ENCODE data around the gene SMIM43.
"Not testable (repeated sequence)": the region's sequence is repeated elsewhere in the genome, so short reads cannot be mapped to it uniquely, and the experiment has no call there.

Gene SMIM43

DNA sequence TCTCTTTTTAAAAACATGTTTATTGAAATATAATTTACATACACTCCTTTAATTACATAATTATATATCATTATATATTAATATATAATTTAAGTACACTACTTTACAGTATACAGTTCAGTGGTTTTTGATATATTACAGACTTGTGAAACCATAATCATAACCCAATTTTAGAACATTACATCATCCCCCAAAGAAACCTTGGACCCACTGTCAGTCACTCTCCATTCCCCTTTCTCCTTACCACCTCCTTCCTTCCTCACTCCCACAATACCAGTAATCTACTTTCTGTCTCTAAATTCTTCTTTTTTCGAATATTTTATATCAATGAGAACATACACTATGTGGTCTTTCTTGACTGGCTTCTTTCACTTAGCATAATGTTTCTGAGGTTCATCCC, 18.2 kb upstream of the SMIM43 start:
- DNase-seq (ENCODE audit: low read depth in 2 of 2): no peak

DNA sequence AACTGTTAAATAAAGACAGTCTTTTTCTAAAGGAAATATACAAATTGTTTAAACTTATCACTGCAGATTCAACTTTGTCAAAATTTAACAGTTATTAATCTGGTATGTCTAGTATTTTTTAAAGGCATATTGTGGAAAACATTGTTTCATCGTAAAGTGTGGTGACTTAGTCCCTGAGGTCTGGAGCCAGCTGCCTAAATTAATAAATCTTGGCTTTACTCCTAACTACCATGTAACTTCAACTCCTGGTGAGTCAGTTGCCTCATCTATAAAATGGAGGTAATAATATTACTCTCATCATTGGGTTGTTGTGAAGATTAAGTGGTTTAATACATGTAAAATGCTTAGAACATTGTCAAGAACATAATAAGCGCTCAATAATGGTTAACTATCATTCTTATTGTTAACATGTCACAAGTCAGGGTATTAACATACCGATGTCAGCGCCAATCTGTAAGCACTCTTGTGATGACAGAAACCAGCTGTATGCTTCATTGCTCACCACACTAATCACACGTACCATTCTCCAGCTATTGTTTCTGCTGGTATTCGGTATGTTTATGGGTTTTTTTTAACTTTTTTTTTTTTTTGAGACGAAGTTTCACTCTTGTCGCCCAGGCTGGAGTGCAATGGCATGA, 14.1 kb upstream of the SMIM43 start:
- DNase-seq (ENCODE audit: low read depth in 2 of 2): no peak

DNA sequence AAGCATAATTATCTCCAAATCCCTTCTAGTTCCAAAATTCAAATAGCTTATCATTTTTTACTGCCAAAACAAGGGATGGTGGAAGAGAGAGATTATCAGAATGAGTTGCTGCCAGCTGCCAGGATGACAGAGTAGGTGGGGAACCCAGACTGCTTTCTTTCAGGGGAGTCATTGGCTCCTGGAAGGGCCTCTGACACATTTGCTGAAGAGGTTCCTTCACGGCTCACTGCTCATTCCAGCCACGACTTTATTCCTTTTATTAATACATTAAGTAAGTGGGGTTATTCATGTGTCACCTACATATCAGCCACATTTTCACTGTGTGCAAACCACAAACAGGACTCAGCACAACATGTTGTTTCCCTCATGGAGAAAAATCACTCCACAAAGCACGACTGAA, 12.7 kb upstream of the SMIM43 start:
- no peak for DNase-seq (ENCODE audit: low read depth in 2 of 2)

DNA sequence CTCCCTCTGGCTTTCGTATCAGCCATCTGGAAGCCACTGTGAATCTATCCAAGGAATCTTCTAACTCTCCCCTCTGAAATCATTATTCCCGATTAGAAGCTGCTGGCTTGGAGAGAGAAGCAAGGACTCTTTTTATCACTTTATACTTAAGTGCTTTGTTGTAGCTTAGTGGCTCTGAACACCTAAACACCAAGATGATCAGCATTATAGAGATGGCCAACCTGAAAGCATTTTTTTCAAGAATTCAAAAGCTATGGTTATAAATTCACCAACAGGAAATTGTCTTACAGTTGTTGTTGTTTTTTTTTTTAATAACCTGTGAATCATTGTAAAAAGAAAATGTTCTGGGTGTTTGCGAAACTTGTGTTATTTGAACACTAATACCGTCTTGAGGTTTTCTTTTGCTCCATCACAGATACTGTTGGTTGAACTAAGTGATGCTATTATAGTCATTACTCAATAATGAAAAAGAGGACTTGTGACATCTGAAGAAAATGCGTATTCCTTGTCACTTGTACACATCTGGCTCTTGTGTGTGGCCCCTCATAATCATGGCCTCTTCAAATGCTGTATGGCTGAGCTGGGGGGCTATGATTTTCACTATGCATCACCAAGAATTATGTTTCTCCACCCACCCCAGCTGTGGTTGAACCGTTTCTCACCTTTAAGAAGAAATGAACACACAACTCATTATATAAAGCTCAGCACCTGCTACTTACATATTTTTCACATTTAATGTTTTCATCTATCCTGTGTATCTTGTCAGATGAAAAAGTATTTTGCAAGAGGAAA, 11.8 kb upstream of the SMIM43 start:
- no peak for DNase-seq (ENCODE audit: low read depth in 2 of 2)

DNA sequence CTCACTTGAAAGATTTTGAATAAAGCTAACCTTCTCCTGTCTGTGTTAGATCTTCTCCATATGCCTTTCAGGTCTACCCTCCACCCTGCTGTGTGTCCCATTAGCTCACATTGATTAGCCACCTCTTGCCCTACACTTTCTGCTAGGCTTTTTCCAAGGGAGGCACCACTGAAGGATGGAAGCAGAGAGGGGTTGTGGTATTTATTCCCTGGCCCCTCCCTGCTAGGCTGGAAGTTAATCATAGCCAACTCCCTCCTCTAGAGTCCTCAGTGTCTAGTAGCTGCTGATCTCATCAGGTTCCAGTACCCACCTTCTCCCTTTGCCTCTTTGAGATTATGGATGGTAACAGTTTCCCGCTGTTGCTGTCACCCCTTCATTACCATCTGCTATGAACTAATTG, 8.9 kb upstream of the SMIM43 start:
- no peak for DNase-seq (ENCODE audit: low read depth in 2 of 2)

DNA sequence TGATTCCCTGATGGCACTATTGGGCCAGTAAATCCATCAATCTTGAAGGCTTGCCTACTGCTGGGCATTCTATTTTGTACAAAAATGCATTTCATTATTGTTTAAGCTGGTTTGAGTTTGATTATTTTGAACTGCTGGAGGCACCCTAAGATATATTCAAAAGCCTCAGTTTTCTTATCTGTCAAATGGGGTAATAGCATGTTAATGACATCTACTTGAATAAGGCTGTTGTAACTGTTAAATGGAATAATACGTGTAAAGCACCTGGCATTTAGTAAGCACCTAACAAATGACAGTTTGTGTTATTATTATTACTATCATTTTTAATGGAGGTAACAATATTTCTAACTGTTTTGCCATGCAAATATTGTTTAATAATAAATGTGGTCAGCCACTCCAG, 6.9 kb upstream of the SMIM43 start:
- no peak for DNase-seq (ENCODE audit: low read depth in 2 of 2)

DNA sequence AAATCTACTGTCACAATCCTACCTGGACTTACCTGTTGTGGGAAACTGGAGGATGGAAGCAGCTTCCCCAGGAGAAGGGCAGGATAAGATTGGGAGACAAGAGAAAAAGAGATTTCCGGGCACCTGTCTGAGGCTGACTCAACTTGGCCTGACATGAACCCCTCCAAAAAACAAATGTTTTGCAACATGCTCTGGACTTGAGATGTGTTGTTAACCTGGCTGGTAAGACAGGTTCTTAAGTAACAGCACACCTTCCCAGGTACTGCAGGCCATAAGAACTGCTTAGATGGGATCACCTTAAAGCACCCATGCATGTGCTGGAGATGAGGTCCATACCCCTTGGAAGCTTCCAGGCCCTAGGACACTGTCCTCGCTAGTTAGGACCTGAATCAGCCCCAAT, 4.4 kb upstream of the SMIM43 start:
- no peak for DNase-seq (ENCODE audit: low read depth in 2 of 2)

DNA sequence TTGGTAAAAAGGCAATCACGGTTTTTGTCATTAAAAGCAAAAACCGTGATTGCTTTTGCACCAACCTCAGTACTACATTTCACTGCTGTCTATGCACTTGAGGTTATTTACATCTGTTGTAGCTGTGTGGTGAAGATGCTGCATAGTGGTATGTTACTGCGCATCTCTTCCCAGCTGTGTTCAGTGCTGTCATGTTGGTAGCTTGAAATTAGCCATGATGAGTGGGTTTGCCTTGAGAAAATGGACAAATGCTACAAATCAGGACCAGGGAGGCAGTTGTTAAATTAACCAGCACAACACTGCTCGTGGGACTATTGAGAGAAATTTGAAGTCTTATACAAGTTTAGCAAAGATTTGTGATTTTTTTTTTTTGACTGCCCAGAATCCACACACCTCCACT, 2.2 kb upstream of the SMIM43 start:
- no peak for DNase-seq (ENCODE audit: low read depth in 2 of 2)

DNA sequence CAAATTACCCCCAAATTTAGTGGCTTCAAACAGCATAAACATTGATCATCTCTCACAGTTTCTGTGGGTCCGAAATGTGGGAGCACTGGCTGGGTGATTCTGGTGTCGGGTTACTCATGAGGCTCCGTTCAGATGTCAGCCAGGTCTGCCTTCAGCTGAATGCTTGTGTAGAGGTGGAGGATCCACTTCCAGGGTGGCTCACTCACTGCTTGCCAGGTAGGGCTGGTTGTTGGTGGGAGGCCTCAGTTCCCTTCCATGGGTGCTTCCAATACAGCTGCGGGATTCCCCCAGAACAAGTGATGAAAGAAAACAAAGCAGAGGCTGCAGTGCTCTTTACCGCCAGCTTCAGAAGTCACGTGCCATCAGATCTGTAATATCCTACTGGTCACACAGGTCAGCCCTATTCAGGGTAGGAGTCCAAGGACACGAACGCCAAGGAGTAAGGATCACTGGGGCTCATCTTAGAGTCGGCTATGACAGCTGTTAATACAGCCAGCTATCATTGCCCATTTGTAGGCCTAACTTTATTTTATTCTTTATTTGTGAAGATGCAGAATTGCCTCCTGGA, 1.1 kb upstream of the SMIM43 start:
- no peak for DNase-seq (ENCODE audit: low read depth in 2 of 2)

DNA sequence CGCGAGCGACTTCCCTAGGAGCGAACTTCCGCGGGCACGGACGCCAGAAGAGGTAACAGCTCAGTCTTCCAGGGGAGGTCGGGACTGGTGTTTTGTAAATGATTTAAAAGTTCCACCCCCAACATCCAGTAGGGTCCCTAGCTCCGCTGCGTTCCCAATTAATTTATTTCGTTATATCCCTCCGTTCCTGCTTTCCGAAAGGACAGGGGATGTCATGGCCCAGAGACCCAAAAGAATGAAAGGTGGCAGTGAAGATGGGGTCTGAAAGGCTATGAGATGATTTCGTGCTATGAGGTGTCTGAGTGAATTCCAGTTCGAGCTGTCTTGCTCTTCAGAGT, 373 bp upstream of the SMIM43 start:
- no peak for DNase-seq (ENCODE audit: low read depth in 2 of 2)

DNA sequence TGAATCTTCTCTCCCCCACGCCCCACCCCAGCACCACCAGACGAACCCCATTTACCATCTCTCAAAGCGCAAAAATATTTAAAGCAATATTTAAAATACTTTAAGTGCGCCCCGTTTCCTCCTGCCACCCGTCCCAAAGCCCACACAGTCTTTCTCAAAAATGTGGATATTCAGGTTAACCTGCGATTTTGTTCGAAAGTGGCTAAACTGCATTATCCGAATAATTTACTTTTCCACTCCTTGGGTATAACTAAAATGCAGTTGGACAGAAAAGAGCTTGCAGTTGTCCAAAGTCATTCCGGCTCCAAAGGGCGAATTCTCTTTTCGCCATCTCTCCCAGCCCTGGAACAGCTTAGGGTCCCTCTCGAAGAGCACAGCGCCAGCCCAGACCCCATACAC, 662 bp downstream of the SMIM43 start:
- DNase-seq (ENCODE audit: low read depth in 2 of 2): no peak

DNA sequence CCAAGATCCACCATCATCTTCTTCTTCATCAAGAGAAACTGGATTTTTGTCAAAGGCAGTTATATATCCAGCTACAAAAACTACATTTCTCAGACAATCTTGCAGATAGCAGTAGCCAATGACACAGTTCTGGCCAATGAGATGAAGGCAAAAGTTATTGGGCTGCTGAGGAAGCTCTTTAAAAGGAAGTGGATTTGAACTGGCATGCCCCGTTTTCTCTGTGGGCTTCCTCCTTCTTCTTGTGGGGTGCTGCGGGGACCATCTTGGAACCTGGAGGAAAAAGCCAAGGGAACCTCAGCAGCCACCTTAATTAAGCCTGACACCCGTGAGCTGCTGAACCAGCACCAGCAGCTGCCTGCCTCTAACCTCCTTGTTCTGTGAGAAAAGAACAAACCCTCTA, 4.8 kb downstream of the SMIM43 start:
- DNase-seq (ENCODE audit: low read depth in 2 of 2): no peak

DNA sequence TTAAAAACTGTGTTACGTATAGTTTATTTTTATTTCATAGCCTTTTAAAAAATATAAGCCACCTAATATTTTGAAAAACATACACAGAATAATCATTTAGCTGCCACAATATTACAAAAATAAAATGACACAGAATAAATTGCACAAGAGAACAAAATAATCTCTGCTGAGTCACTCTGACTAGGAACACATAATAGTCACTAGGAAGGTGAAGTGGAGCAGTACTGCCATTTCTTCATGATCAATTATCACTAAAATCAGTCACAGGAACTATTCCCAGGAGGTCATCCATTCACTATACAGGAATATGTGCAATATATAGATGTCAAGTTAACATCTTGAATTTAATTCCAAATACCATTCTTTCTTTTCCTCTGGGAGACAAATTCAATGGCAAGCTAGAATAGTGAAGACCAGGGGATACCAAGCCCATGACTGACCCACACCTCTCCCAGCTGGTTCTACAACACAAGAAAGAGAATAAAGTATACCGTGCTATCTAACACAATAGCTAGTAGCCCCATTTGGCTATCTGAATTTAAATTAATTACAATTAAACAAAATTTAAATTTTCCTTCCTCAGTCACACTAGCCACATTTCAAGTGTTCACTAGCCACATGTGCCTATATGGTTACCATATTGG, 5.9 kb downstream of the SMIM43 start:
- no peak for DNase-seq (ENCODE audit: low read depth in 2 of 2)

DNA sequence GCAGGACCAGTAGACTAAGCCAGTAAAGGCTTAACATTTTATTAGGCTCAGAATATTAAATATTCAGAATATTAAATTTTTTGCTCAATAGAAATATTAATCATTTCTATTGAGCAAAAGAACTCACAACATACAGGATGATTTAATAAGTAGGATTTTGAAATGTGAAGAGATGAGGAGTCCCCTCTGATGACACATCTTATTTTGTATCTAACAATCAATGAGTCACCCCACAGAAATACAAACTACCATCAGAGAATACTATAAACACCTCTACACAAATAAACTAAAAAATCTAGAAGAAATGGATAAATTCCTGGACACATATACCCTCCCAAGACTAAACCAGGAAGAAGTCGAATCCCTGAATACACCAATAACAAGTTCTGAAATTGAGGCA, 12.8 kb downstream of the SMIM43 start:
- not testable (repeated sequence) for DNase-seq (ENCODE audit: low read depth in 2 of 2)

DNA sequence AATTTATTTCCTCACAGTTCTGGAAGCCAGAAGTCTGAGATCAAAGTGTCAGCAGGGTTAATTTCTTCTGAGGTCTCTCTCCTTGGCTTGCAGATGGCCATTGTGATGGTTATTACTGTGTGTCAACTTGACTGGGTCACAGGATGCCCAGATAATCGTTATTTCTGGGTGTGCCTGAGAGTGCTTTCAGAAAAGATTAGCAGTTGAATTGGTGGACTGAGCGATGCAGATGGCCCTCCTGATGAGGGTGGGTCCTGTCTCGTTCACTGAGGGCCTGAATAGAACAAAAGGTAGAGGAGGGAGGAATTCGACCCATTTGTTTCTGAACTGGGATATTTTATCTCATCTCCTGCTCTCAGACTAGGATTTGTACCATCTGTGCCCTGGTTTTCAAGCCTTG, 15.7 kb downstream of the SMIM43 start:
- no peak for DNase-seq (ENCODE audit: low read depth in 2 of 2)

DNA sequence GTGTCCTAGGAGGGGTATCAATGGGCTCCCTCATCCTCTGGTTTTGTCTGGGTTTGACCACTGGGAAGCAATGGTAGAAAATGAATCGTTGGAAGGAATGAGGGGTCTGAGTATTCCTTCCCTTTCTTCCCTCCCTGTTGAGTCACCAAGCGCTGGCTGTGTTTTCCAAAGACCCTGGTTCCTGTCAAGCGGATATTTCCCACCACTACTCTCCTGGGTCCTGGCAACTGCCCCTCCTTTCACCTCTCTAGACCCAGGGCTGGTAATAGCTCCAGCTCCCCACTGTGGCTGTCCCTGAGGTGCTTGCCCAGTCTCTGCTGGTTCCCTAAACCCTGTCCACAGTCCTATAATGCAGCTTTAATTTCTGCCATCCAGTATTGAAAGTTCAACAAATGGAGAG, 22.2 kb downstream of the SMIM43 start:
- DNase-seq (ENCODE audit: low read depth in 2 of 2): no peak

DNA sequence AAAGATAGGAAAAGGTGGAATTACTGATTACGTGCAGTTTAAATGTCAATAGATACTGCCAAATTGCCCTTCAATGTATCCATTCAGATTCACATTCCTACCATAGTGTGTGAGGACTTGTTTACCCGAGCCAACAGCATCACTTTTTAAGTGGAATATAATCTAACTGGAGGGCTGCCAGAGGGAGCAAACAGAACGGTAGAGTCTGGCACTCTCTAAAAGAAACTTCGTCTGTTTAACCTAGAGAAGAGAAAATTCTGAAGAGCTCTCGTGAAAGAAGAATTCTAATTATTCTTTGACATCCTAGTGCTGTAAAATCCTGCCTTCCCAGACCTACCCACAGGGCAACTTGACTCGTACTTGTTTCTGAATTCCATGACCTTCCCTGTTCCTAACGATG, 23.2 kb downstream of the SMIM43 start:
- DNase-seq (ENCODE audit: low read depth in 2 of 2): no peak

DNA sequence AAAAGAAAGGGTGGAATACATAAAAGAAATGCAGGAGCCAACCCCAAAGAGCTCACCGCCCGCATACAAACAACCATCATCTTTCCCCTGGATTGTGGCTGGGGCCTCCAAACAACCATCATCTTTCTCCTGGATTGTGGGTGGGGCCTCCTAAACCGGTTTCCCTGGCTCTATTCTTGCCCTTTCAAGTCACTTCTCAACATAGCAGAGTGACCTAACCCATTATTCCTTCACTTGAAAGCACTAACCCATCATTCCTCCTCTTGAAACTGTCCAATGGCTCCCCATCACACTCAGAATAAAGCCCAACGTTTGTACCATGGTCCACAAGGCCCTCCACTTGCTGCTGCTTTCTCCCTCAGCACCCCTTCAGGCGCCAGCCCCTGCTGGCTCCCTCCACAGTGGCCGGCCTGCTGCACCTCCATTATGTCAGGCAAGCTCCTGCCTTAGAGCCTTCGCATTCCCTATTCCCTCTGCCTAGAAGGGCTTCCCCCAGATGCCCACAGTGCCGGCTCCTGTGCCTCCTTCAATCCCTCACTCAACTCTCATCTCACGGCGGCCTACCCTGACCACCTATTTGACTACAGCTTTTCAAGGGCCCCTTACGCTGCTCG, 24.1 kb downstream of the SMIM43 start:
- no peak for DNase-seq (ENCODE audit: low read depth in 2 of 2)

DNA sequence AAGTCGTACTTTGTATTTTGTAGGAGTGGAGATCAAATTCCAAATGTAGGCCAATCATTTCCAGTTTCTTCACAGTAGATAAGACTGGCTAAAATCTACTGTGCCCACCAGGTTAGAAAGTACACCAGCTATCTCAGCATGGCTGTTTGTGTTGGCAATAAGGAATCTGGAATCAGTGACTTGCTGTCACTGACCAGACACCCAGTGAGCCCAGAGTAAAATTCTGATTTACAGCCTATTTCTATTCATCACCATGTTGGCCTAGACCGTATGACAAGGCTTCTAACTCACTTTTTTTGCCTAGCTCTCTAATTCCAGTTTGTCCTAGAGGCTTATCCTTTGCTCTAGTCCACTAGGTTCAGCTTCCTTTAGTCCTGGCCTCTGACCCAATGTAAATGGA, 25.4 kb downstream of the SMIM43 start:
- DNase-seq (ENCODE audit: low read depth in 2 of 2): no peak

DNA sequence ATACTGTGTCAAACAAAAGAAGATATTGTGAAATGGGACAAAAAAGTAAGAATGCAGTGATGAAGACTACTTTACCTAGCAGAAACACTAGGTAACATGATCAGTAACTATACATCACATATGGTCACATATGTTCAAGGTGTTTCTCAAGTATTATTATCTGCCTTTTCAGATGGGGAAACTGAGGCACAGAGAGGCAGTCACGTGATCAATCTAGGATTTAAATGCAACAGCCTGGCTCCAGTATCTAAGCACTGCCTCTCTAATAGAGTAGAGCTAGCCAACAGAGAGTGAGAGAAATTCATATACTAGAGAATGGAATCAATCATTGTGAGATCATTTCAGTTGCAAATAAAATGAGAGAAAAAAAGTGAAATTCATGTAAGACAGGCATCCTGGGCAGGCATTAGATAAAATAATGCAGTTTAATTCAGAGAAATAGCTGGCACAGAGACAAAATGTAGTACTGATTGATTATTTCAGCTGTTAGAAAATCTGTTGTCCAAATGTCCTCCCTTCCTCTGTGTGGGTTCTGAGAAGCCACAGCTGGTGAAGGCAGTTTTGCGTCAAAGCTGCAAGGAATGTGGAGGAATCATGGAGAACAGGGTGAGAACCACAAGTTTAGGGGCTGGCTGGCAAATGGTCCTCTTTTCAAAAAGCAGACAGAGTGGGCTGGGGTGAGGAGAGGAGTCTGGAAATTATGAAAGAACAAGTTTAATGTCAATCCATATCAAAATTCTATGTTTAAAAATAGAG, 26.0 kb downstream of the SMIM43 start:
- no peak for DNase-seq (ENCODE audit: low read depth in 2 of 2)

DNA sequence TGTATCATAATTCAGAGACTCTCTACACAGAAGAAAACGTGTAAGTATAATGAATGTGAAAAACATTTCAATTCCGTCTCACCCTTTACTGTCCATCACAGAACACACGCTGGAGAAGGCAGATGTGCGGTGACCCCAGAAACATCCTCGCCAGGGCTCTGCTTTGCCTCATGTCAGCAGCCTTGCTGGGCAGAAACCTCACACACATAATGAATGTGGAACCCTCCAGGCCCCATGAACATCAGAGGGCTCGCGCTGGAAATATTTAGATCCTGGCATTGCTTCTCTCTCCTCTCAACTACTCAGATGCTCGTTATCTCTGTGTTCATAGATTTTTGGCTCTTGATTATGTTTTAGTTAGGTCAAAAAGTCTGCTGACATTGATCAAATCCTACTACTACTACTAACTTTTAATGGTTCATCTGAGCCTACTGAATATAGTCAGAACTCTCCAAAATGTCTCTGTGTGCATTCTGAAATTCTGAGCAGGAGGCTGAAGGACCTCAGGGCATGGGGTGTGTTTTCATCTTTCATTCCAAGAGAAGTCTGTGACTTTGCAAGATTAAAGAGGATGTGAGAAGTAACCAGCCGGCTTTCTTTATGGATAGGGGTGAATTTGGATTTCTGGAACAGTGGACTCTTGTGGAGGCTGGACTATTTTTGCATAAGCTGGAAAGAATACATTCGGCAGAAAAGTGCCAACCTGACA, 27.0 kb downstream of the SMIM43 start:
- DNase-seq (ENCODE audit: low read depth in 2 of 2): no peak

Measured in stimulated activated CD4-positive, alpha-beta T cell treated with anti-CD3 and anti-CD28 coated beads, Interleukin-4, amount 100 ng/mL, for 48 hours (primary cell).